Bronchus fibroblast of lung (primary cell): ENCODE measurements around the gene TTC33. TPM values are rescaled to one million over a fixed set of nuclear protein-coding genes. Genes with fewer than 3 reads are reported as not detected.

Source experiments
- total RNA-seq: library from RNA; depleted of rRNA; stranded (reverse); fragments of >200 nt; gene quantifications from 2 replicates; pipeline ENCODE4 v1.2.3, GENCODE V29; 2015

TTC33 gene
- 5.8 and 7.1 TPM in 2 replicates for total RNA-seq

GRCh38 chr5:40755407-40756365 is at the start of gene TTC33:
TSS of gene TTC33 (minus strand) at chr5:40755961. CDS start at chr5:40747018, 8,943 bp downstream.

GRCh38 chr5:40798012-40798800 is 42.4 kb upstream of the TTC33 start, which contains the start of gene PRKAA1:
TSS of gene PRKAA1 (minus strand) at chr5:40798374. CDS start at chr5:40798189, 185 bp downstream.

DNA sequence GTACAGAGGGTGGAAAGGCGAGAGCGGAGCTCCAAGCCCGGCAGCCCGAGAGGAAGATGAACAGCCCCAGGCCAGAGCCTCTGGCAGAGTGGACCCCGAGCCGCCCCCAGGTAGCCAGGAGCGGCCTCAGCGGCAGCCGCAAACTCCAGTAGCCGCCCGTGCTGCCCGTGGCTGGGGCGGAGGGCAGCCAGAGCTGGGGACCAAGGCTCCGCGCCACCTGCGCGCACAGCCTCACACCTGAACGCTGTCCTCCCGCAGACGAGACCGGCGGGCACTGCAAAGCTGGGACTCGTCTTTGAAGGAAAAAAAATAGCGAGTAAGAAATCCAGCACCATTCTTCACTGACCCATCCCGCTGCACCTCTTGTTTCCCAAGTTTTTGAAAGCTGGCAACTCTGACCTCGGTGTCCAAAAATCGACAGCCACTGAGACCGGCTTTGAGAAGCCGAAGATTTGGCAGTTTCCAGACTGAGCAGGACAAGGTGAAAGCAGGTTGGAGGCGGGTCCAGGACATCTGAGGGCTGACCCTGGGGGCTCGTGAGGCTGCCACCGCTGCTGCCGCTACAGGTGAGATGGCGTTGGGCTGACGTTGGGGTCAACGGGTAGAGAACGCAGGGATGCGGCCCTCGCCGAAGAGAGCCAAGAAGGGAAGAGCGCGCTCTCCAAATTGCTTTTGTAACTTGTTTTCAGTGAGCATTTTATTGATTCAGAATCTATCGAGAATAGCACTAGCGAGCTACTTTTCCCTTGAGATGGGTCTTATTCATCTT is 75.7 kb downstream of the TTC33 start, which contains the start of gene PTGER4:
Gene PTGER4 (plus strand): TSS at position 3 of the 769 bp plus-strand sequence. CDS start 1,079 bp downstream, outside the sequence.

Other genes with a start within 250 kb of the TTC33 start
- gene PTGER4, start 76.0 kb downstream of the TTC33 start, total RNA-seq, result 26.6 and 34.1 TPM in 2 replicates
- gene PRKAA1, start 42.4 kb upstream of the TTC33 start, total RNA-seq, result 38.5 and 42.2 TPM in 2 replicates
- gene RPL37, start 79.3 kb upstream of the TTC33 start, total RNA-seq, result 57.5 and 68.4 TPM in 2 replicates
- 1.8 and 2.4 TPM in 2 replicates for gene CARD6, start 85.4 kb upstream of the TTC33 start, total RNA-seq
- 3.0 and 3.4 TPM in 2 replicates for gene C7, start 153.5 kb upstream of the TTC33 start, total RNA-seq